Activated T-helper 9 cell treated with anti-CD3 and anti-CD28 coated beads, Interleukin-2, amount 50 U/mL, for 16 hours (primary cell): ENCODE data around the gene NHSL2.
"Not testable (repeated sequence)": the region's sequence is repeated elsewhere in the genome, so short reads cannot be mapped to it uniquely, and the experiment has no call there.

Experiments
- DNase-seq: peaks from one replicate; pipeline ENCODE4 v3.0.0-alpha.2; 2020; ENCODE audit warnings: low read depth

The NHSL2 gene

DNA sequence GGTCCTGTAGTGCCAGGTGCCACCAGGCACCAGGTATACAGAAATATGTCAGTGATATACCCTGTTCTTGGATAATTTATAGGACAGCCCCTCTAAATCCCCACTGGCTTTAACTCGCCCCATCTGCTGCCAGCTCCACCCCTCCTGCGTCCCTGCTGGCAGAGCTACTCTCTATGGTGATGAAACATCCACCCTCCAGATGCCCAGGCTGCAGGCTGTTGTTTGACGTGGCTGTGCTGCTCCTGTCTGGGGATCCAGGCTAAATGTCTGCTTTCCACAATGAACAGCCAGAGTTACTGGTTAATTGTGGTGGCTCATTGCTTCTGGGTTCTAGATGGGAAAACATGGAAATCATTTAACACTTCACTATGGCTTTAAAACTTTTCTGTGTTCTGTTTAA, 12.9 kb downstream of the NHSL2 start:
- DNase-seq: no peak

DNA sequence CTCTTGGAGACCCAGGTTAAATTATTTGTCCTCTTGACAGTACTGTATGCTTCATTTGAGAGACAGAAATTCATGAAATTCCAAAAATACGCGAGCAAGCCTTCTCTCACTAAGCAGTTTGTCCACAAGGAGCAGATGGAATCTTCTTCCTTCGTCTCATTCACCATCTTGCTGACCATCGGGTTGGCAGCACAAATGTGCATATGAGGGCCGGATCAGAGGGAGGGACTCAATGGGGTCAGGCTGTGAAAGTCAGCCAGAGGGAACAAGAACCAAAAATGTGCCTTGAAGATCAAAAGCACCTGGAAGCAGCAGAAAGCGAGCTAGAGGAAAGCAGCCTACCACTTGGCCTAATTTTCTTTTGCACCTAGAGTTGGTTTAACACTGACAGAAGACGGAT, 16.4 kb downstream of the NHSL2 start:
- DNase-seq: no peak

DNA sequence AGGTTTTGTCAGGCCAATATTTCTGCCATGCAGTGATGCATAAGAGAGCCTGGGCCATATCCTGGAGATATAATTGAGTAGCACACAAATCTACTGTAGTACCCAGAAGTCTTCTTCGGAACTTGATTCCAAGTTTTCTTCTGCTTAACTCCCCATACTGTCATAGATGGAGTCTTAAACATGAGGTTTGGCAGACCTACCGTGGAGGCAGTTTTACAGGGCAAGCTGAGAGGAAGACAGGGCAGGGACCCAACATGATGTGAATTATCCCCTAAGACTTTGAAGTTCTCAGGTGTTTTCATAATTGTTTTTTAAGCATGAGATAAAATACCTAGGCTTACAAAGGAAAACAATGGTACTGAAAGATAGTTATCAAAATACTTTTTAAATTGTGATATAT, 18.2 kb downstream of the NHSL2 start:
- no peak for DNase-seq

DNA sequence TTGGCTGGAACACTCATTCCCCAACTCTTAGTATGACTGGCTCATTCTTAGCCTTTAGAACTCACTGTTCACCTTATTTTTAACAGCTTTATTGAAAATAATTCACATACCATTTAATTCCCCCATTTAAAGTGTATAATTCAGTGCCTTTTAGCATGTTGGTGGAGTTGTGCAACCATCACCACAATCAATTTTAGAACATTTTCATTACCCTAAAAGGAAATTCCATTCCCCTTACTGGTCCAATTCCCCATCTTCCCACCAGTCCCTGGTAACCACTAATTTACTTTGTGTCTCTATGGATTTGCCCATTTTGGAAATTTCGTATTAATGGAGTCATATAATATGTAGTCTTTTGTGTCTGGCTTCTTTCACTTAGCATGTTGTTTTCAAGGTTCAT, 19.7 kb downstream of the NHSL2 start:
- DNase-seq: no peak

DNA sequence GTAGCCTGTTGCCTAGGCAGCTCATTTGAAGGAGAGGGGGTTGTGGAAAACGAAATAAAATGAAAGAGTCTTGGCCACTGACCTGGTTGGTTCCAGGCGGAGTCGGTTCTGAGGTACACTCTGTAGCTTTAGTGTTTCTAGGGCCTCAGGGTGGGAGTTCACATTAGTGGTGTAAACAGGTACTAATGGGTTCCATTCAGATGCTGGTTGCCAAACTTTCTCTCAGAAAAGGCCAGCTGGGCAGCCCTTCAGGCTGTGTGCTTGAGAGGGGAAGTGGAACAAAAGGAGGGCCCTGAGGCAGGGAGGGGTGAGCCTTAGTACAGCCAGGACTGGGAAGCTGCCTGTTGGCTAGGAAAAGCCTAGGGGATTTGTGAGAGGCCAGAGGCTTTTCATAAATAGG, 24.8 kb downstream of the NHSL2 start:
- DNase-seq: no peak

DNA sequence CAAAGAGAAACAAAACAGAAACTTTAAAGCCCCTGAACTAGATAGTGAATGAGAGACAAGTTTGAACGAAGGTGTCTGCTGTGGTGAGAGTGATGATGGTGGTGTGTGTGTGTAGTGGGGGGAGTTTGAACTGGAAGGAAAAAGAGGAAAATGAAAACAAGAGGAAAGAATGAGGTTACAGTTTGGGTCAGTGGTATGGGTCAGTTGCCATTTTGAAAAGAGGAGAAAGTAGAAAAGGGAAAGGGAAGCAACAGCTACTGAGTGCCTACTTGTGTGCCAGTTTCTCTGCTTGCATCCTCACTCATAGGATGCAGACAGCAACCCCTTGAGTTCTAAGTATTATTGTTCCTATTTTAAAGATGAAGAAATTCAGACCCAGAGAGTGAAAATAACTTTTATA, 26.0 kb downstream of the NHSL2 start:
- DNase-seq: no peak

DNA sequence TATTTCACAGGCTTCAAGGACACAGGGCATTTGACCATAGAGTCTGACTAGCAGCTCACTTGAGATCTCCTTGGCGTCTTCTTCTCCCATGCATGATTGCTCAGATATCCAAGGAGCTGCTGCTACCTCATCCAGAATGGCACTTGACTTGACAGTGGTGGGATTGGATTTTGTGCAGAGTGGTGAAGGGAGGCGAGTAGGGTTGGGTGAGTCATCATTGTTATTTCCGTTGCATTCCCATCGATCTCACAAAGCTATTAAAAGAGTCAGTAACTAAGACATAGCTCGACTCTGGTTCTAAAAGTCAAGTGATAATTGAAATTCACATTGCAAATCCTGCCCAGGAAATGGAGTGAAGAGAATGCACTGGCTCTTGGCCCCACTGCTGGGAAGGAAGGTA, 27.7 kb downstream of the NHSL2 start:
- no peak for DNase-seq

DNA sequence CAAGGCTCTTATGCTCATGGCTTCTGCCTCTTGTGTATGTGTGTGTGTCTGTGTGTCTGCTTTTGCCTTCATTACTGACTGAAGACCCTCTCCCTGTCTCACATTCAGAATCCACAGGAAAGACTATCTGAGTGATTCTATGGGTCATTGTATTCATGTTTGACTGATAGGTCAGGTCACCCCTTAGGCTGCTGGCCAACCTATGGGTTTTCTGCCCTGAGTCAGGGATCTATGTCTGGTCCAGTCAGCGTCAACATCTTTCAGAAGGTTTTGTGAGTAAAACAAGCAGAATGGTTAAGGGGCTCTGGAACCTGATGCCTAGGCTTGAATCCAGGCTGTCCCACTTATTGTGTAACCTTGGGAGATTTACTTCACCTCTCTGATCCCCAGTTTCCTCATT, 30.5 kb downstream of the NHSL2 start:
- DNase-seq: no peak

DNA sequence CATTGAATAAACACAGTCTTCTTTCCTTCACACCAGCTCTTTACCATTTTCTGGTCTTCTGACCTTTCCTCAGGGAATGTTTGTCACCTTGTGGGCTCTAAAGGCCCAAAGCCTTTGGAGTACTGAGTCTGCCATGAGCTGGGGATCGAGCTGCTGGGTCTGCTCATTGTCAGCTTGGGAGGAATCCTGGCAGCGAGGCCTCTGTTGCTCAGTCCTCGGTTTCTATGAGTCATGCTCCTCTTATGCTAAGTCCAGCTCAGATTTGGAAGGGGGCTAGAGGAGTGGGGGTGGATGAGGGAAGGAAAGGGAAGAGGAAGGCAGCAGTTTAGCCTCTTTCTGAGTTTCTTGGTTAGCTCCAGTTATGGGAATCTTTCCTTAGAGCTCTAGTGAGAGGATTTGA, 31.1 kb downstream of the NHSL2 start:
- DNase-seq: no peak

DNA sequence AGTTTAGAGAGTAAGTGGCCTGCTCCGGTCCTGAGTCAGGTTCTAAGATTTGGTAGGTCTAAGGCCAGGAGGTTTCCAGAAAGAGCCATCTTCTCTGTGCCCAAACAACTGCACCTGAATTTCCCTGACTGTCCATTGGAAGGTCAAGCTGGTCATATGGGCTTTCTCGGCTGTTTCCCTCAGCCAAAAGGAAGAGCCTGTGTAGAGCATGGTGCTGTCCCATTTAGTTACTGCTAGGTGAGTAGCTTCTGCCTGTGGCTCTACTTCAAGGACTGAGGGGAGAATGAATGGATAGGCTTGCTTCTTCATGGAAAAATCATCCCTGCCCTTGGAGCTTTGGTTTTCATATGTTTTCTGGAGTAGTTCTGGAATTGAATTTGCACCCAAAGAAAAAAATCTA, 33.7 kb downstream of the NHSL2 start:
- no peak for DNase-seq

DNA sequence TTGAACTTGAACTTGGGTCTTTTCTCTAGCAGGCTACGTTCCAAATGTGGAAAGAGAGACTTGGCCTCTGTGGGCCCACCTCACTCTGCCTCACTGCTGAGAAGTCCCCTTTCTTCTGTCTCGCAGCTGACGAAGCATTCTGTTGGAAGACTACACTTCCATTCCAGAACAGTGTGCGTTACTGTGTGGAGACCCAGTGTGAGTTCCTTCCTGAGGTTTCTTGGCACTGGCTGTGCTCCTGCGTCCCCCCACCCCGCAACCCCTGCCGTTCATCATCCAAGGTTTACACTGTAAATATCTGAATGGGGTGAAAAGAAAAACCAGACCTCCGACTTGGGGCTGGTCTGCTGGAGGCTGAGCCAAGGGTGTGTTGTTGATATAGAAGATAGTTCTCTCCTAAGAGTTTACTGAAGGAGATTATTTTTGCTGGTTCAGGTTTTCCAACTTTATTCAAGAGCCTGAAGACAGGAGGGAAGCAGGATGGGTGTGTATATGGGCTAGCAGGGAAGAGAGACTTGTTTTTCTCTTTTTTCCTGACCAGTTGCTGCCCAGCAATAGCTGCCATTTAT, 34.7 kb downstream of the NHSL2 start:
- no peak for DNase-seq

DNA sequence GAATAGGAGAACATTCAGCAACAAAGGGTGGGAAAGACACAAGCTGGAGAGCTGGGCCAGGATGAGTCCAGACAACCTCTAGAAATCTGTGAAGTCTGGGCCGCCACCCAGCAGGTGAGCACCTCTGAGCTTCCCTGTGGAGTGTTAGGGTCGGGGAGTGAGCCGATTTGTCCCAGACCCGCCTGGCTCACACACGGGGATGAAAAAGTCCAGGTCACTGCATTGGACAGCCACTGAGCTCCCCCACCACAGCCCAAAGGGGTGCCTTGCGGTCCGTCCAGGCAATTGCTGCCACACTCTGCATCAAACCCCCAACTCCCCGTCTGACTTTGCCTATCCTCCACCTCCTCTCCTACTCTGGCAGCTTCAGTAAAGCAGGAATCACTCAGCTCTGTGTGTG, 38.7 kb downstream of the NHSL2 start:
- no peak for DNase-seq

DNA sequence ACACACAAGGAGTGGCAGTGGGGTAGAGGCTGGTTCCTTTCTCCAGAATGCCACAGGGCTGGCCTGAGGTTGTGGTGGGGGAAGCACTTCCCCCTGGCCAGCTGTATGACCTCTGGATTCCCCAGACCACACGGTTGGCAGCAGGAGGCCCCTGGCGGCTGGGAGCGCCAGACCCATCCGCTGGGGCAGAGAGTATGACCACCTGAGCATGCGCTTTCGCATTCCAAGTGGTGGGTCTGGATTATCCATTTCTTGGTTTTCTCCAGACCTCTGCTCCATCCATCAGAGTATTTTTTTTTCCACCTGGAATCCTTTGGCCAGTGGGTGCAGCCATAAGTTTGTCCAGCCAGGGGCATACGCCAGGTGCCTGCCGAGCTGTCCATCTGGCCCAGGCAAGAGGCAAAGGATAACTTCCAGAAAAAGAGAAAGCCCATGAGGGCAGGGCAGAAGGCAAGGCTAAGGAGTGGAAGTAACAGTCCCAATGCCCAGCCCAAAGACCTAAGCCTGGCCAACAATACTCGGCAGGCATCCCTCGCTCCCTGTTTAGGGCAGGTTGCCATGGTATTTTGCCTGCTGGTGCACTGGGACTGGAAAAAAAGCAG, 39.3 kb downstream of the NHSL2 start:
- DNase-seq: no peak

DNA sequence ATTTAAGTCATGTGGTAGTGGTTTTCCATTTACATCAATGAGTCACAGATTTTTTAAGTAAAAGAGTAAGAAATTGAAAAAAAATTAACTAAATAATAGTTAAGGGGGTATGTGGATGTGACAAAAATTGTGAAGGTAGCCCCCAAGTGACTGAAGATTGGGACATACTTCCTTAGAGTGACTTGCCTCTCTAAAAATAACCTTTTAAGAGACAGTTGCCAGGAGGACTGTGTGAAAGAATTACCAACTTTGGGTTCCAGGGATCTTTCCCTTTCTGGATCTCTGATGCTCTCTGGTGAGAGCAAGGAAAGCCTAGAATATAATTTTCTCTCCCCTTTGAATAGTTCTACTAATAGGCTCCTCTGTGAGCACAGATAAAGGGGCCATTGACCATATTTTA, 42.7 kb downstream of the NHSL2 start:
- DNase-seq: no peak

DNA sequence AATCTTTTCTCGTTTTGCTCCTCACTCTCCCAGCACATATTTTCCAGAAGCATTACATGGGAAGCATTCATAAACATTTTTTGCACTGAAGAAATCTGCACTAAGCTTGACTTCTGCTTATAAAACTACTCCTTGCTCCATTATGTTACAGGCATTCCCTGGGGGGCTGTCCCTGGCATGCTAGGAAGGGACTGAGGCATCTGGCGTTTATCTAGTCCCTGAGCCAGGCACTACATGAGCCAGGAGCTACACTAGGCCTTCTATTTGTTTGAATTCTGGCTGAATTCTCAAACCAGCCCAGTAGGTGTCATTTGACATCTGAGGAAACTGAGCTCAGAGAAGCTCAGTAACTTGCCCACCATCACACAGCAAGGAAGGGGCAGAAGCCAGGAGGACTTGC, 43.3 kb downstream of the NHSL2 start:
- DNase-seq: no peak

DNA sequence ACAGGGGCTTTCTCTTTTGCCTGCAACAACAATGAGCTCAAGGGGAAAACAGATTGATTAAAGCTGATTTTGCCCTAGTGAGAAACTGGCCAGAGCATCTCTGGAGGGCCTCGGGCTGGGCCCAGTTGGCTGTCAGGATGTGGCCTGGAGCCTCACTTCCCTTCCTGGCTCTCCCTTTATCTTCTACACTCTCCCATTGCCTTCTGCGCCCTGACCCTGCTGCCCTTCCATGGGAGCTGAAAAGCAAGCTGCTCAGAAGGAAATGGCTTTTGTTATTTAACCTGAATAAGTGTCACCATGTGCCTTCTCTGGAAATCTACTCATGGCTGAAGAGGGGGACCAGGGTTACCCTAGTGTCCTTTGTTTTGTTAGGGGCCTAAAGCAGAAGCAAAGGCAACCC, 43.8 kb downstream of the NHSL2 start:
- no peak for DNase-seq

DNA sequence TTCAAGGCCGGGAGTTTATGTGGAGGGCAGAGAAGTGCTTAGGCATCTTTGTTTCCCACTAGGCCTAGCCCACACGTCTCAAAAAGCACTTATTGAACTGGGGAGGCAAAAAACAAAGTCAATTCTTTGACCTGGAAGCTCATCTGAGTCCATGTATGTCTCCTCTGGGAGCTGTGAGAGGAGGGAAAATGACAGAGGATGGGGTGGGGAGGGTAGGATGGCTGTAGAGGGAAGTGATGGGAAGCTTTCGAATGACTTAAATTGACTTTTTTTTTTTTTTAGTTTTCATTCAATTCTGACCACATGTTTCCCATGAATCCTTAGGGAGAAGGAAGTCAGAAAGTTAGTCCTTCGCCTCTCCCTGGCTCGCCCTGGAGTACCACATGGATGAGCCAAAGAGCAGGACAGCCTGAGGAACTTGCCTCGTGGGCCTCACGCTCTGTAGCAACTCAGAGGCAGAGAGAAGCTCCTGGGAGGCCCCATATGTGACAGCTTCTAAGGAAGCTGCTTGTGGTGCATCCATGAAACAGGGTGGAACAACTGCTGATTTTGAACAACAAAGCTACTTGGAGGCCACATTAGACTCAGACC, 45.0 kb downstream of the NHSL2 start:
- no peak for DNase-seq

DNA sequence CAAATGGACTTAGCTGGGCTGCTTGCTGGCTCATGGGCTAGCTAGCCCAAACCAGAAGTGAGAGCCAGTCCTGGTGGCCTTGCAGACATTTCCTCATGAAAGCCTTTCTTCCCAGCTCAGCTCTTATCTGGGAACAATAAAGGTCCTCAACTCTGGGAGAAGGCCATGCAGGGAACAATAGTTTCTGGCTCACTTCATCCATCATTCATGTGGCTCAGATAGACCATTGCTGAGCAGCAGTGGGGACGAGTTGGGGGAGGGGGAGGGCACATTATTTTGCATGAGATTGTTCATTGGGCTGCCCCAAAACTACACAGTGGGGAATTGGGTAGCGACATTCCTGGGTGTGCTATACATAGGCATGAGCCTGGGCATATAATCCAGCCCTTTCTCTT, 47.6 kb downstream of the NHSL2 start:
- no peak for DNase-seq

DNA sequence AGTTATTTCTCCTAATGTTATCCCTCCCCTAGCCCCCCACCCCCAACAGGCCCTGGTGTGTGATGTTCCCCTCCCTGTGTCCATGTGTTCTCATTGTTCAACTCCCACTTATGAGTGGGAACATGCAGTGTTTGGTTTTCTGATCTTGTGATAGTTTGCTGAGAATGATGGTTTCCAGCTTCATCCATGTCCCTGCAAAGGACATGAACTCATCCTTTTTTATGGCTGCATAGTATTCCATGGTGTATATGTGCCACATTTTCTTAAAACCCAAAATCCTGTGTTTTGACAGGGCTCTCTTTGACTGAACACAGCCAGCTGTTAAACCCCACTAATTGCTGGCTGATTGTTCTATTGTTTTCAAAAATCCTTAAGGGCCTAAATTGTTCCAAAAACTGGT, 53.5 kb downstream of the NHSL2 start:
- not testable (repeated sequence) for DNase-seq

DNA sequence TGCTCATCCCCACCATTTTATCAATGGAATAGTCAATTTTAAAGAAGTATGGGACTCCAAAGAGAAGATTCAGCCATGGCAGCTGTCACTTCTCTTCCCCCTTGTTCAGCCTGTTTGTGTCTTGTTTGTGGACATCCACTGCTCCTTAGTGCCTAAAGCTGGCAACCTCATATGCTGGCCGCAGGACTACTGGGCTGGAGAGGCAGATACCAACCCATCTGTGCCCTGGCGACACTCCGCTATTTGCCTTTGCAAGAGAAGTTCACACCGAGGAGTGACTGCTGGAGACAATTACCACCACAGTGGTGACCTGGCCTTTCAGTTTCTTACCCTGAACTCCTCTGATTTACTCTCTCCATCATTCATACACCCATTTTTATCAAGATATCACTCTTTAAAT, 64.3 kb downstream of the NHSL2 start:
- DNase-seq: no peak

DNA sequence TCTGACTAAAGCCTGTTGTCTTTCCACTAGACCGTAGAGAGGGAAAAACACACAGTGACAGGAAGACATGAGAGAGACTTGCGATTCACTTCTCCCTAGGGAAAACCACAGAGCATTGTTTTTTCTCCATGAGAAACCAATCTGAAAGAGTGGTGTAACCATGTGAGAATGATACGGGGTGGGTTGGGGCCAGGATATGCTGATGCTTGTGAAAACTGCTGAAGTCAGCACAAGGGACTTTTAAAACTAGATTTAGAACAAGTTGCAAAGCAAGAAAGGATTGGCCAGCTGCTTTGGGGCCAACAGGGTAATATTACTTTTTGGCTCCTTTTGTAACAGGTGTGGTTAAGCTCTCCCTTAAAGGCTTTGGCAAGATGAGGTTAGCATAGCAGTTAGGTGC, 66.1 kb downstream of the NHSL2 start:
- DNase-seq: no peak

DNA sequence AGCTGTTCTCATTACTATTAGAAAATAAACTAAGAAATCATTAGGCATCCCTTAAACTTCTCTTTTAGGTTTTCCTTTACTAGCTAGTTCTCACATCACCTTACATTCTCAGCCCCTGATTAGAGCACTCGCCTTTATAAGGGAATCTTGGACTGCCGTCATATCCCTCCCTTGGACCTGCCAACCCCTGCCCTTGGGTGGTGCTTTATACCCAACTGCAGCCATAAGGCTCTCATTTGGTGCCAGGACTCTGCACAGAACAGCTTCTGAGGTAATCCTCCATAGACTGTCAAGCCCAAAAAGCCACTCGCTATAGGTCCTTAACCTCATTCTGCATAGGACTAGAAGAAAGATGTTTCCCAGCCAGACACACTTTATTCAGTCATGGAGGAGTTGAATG, 67.5 kb downstream of the NHSL2 start:
- no peak for DNase-seq

DNA sequence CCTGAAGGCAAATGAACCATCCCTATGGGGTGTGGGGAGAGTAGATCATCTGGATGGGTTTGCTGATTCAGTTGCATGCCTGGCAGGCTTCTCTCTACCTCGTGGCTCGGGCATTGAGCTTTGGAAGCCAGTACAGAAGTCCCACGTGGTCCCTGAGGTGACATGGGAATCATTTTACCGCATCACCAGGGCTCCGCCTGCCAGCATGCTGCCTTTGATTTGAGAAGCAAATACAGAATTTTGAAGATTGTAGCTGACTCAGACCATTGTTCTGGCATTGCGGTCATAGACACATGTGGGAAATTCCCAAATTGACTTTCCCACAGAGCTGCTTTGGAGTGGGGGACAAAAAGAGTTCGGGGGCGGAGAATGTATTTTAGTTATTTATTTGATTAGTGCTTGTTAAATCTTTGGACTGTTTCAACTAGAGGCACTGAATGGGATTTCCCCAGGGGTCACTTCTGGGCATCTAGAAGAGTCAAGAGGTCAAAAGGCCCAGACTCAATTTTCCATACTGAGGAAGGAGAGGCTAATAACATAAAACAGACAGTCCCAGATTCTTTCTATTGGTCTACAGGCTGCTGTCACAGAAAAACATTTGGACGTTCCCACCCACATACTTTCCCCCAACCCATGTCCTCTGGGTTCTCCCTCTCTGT, 79.3 kb downstream of the NHSL2 start:
- no peak for DNase-seq

DNA sequence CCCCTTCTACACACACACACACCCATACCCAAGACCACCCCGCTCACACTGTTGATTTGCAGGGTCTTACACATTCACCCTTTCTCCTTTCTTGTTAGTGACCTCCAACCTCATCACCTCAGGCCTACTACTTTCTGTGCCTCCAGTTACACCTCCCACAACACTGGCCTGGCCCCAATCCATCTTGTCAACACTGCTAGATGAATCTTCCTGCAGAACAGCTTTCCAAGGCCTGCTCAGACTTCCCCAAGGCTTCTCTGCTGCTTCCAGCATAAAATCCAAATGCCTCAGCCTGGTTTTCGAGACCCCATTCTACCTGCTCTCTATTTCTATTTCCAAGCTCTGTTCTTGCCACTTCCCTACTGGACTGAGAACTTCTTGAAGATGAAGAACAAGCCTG, 79.9 kb downstream of the NHSL2 start:
- DNase-seq: no peak
